ENCODE data around the gene MUC5B.

Gene MUC5B

DNA sequence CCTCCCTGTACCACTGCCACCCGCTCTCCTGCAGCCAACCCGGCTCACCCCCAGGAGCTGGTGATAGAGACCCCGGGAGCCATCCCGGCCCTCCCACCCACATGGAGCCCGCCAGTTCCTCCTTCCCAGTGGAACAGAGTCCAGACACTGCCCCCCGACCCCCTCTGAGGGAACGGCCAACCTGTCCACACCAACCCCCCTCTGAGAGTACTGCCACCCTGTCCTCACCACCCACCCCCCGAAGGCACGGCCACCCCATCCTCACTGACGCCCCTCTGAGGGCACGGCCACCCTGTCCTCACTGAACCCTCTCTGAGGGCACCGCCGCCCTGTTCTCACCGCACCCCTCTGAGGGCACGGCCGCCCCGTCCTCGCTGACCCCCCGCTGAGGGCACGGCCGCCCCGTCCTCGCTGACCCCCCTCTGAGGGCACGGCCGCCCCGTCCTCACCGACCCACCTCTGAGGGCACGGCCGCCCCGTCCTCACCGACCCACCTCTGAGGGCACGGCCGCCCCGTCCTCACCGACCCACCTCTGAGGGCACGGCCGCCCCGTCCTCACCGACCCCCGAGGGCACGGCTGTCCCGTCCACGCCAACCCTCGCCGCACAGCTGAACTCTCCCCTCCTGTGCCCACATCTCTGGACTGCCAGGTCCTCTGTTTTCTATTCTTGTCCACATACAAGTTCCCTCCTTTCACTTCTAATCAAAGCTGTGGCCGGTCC is 68.6 kb downstream of the MUC5B start:
- DNase-seq: no peak

GRCh38 chr11:1292018-1292643 is 69.3 kb downstream of the MUC5B start:
- no peak for DNase-seq

DNA sequence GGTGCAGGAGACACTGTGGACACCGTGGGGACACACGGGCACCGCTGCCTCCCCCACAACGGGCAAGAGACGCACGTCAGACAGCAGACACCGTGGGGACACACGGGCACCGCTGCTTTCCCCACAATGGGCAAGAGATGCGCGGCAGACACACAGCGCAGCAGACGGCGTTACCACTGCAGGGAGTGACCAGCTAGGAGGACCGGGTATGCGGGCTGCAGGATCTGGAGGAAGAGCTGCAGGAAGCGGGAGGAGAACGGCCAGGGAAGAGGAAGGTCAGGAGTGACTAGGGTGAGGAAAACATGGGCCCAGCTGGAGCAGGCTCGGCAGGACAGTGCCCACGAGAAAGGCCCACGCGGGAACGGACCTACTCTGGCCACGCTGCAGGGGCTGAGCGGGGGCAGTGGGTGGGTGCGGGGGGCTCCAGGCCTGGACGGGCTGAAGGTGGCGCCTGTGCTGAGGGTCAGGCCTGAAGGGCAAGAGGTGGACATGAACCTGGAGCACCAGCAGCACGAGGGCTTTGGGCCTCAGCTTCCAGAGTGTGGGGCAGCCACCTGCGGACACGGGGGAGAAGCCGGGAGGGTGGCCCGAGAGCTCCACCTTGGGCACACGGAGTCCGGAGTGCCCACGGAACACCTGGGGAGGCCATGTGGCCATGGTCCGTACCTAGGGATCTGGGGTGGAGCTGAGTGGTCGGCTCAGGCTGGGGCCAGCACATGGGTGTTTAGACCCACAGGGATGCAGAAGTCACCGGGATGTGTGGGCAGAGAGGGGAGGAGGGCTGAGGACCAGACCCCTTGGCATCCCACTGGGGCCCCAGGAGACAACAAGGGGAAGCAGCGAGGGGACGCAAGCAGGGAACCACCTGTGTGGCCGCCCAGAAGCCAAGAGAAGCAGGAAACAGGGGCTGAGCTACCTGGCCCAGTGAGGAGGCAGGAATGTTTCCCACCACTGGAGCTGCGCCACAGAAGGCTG is 70.1 kb downstream of the MUC5B start:
- DNase-seq: no peak

- no peak for DNase-seq
Measured at GRCh38 chr11:1293619-1294015, 70.8 kb downstream of the MUC5B start.

GRCh38 chr11:1295086-1295485 is 72.2 kb downstream of the MUC5B start:
- no peak for DNase-seq

- no peak for DNase-seq
Measured at GRCh38 chr11:1295591-1295990, 72.7 kb downstream of the MUC5B start.

DNA sequence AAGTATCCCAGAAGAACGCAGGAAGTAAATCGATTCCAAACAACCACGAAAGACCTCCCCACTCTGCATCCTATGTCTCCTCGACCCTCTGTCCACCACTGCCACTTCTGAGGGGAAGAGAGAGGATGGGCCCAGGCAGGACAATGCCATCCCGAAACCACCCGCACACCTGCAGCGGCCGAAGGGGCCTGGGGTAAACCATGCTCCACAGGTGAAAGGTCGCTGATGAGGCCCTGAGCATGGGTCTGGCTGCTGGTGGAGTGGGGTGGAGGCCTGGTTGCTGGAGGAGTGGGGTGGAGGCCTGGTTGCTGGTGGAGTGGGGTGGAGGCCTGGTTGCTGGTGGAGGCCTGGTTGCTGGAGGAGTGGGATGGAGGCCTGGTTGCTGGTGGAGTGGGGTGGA is 73.4 kb downstream of the MUC5B start:
- DNase-seq: no peak

GRCh38 chr11:1297011-1297575 is 74.2 kb downstream of the MUC5B start:
- DNase-seq: no peak

DNA sequence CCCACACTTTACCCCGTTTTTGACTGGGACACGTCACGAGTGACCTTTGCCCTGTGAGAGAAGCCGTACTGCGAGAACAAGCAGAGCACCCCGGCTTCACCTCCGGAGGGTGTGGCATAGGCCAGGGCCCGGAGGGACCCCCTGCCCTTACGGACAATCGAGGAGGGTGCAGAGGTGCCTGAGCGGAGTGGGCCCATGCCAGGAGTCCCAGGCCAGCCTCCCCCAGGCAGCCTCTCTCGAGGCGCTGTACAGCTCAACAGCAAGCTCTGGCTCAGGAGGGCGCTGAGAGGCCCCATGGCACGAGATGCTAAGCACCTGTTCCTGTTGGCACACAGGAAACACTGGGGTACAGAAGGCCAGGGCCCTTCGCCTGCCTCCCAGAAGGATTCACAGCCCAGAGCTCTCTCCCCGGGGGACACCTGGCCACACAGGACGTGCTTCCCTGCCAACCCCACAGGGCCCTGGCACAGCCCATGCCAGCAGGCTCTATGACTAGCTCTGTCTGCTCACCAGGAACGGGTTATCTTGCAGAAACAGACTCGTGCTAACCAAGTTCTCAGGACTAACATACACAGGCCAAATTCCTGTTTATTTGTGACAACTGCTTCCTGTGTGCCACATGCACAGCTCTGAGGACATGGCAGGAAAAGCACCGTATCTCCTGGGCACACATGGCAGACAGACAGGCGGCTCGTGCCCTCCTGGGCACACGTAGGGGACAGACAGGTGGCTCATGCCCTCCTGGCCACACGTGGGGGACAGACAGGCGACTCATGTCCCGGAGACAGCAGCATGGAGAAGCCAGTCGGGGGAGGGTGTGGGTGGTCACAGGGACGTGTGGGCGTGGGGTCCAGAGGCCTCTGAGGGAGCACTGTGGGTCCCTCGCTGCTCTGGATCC is 75.0 kb downstream of the MUC5B start:
- DNase-seq: no peak

DNA sequence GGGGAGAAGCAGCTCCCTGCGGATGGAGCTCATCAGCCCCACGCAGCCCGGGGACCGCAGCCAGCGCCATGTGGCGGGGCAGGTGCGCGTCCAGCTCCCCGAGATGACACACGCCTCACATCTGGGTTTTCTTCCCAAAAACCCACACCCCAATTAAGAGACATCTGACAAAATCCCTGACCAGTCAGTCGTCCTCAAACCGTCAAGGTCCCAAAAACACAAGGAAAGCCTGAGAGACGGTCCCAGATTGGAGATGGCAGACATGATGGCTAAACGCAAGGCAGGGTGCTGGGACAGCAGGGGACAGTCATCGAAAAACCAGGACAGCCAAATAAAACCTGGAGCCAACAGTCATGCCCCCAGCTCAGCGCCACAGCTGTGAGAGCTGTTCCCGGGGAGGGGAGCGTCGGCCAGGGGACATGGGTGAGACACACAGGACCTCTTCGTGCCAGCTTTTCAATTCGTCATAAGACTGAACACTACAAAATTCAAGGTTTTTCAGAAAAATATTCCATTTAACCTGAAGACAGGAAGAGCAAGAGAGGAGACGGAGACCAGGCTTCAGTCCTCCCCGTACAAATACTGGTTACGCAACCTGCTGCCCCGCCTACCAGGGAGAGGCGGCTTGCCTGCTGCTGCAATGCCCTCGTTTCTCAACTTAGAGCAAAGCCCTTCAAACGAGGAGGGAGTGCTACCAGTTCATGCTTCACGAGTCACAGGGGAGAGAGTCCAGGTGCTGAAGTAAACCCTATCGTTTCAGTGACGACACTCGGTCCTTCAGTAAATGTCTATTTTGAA is 76.0 kb downstream of the MUC5B start:
- no peak for DNase-seq

DNA sequence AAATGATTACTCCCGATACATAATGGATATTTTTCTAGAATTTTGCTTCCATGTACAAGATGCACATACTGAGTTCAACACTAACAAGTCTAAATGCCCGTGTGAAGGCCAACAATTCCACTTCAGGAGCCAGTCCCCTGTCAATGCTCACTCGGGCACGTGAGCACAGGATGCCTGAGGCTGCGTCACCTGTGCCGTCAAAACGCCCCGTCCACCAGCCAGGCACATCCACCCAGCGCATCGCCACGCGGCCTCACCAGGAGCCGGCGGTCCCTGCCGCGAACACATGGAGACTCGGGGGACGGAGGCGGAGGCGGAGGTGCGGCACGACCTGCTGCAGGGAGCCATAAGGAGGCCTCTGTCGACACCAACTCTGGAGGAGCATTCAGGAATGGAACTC is 76.8 kb downstream of the MUC5B start:
- DNase-seq: no peak

GRCh38 chr11:1300121-1300520 is 77.3 kb downstream of the MUC5B start:
- DNase-seq: no peak

DNA sequence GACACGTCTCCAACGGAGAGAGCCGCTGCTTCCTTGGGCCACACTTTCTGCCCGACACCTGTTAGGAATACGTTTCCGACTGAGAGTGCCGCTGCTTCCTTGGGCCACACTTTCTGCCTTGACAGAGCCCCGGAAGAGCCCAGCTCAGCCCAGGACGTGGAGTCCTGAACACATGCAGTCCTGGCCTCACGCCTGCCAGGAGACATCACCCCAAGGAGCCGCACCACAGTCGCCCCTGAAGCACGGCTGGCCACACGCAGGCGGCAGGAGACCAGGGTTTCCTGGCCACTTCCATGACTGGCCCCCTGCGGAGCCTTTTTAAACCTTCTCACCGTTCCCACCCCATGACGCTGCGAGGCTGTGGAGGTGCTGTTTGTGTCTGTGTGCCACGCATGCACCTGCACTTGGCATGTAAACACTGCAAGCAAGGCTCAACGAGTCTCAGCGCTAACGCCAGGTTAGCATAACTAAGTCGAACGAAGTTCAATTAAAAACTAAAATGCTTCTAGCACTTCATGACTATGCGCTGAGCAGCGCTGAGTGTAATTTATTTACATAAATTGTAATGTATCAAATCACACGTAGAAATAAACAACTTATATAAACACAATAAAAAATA is 77.8 kb downstream of the MUC5B start:
- no peak for DNase-seq

GRCh38 chr11:1301220-1302000 is 78.5 kb downstream of the MUC5B start:
- no peak for DNase-seq

DNA sequence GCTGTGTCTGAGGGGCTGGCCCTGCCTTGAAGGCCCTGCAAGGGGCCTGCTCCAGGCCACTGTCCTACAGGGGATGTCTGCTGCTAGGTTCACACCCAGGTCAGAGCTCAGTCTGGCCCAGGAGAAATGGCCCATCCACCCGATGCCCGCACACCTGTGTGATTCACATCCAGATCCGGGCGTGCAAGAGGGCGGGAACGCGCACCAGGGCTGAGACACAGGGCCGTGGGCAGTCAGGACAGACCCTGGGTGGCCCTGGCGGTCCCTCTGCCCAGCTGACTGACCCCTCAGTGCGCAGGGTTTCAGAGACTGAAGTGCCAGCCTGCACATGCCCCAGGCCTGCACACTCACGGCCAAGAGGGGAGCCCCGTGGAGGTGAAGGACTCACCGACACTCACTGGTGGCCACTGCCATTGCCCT is 79.2 kb downstream of the MUC5B start:
- no peak for DNase-seq

- no peak for DNase-seq
Measured at GRCh38 chr11:1302461-1303125, 79.7 kb downstream of the MUC5B start.

- no peak for DNase-seq
Measured at GRCh38 chr11:1303126-1303821, 80.4 kb downstream of the MUC5B start.

- no peak for DNase-seq
Measured at GRCh38 chr11:1303973-1304372, 81.1 kb downstream of the MUC5B start.

DNA sequence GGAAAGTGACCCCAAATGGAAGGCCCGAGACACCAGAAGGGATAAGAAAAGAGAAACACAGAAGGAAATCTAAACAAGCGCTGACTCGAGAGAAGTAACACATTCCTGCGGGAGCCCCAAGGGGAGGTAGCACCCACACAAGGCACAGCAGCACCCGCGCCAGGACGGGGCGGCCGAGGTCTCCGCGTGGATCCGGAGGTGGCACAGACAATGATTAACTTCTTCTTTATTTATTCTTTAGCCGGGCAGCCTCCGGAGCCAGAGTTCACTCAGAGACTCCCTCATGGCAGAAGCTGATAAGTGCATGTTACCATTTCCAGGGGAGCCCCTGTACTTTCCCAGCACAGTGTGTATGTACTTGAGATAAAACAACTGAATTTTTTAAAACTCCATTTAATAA is 81.5 kb downstream of the MUC5B start:
- DNase-seq: no peak

All from CD4-positive, alpha-beta T cell treated with Interleukin-17A for 1 hour (primary cell).